RWPE1 (cell line): ENCODE data around the gene SLC8A2.

ENCODE experiments used
- CTCF ChIA-PET: fragments of 350-600 bp; sonication (Branson Sonifier 250); formaldehyde crosslinking; extraction: SDS; loops from one replicate; lab custom pipeline; 2021; lab: Yijun Ruan, JAX
- POLR2A ChIA-PET: fragments of 400-600 bp; formaldehyde crosslinking; extraction: SDS; loops from one replicate; lab custom pipeline; 2020; ENCODE audit warnings: antibody characterized with exemption; ENCODE audit not compliant: low non-redundant PET; lab: Yijun Ruan, JAX
- DNase-seq: peaks from one replicate; pipeline ENCODE4 v3.0.0; 2012; ENCODE audit warnings: low spot score
- H3K27ac ChIP-seq: fragments of 450-650 bp; 2 replicates; pipeline ENCODE4 v1.5.1; 2017
- TF ChIP-seq, protein P1 (sequence below): fragments of 450-650 bp; conservative IDR thresholded peaks from 2 replicates; pipeline ENCODE4 v1.5.1; 2017; ENCODE audit warnings: low read depth, mild to moderate bottlenecking

The SLC8A2 gene

DNA sequence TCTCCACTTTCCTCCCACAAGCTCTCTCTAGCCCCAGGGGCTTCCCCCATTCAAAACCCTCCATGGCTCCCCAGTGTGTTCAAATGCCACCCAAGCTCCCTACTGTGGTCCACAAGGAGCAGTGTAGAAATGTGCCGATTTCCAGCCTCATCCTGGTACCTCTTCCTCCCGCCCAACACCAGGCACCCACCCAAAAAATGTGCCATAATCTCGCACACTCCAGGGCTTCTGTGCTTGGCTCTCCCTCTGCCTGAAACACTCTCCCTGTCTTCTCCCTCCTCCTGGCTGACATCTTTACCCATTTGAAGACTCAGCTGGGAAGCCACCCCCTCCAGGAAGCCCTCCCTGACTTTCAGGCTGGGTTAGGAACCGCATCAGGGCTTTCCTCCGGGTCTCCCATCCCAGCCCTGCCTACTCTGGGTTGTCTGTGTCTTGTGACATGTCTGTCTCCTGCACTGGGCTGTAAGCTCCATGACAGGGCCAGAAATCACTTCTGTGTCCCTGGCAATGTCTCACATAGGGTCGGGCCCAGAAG, 35.7 kb downstream of the SLC8A2 start:
- POLR2A ChIA-PET, result no interaction called here

DNA sequence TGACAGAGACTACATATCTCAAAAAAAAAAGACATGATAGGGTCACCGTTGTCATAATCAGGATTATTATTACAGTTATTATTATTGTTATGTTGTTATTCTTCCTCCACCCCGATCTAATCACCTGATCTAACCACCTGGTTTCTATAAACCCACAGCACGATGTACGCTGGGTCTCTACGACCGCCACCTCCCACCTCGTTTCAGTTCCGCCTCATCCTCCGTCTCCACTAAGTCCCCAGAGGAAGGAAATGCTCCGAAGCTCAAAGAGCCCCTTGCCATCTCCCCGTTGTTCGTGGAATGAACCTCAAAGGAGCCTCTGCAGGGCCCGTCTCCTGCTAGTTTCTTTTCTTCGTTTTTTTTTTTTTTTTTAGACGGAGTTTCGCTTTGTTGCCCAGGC, 36.5 kb downstream of the SLC8A2 start:
- DNase-seq, result no peak
- H3K27ac ChIP-seq, result no peak overlapping the region
- POLR2A ChIA-PET, result interaction anchor here (0.5 kb wide), 1 partner anchor 236 kb away, joined by 6 read pairs; no protein-coding TSS in a partner anchor
- CTCF ChIA-PET, result interaction anchor here (0.6 to 2.2 kb wide), 5 partner anchors 72 to 278 kb away, joined by 3 to 43 read pairs (median 4); no protein-coding TSS in a partner anchor
- TF ChIP-seq, protein P1, sequence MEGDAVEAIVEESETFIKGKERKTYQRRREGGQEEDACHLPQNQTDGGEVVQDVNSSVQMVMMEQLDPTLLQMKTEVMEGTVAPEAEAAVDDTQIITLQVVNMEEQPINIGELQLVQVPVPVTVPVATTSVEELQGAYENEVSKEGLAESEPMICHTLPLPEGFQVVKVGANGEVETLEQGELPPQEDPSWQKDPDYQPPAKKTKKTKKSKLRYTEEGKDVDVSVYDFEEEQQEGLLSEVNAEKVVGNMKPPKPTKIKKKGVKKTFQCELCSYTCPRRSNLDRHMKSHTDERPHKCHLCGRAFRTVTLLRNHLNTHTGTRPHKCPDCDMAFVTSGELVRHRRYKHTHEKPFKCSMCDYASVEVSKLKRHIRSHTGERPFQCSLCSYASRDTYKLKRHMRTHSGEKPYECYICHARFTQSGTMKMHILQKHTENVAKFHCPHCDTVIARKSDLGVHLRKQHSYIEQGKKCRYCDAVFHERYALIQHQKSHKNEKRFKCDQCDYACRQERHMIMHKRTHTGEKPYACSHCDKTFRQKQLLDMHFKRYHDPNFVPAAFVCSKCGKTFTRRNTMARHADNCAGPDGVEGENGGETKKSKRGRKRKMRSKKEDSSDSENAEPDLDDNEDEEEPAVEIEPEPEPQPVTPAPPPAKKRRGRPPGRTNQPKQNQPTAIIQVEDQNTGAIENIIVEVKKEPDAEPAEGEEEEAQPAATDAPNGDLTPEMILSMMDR, result no peak

More for the DNA sequence above, 35.7 kb downstream of the SLC8A2 start:
- TF ChIP-seq, protein P1, result no peak
- DNase-seq, result no peak
- no peak overlapping the region for H3K27ac ChIP-seq
- CTCF ChIA-PET, result interaction anchor here (0.6 to 2.2 kb wide), 13 partner anchors 8 to 359 kb away, joined by 3 to 43 read pairs (median 5); partner anchors contain the start of gene NAPA

DNA sequence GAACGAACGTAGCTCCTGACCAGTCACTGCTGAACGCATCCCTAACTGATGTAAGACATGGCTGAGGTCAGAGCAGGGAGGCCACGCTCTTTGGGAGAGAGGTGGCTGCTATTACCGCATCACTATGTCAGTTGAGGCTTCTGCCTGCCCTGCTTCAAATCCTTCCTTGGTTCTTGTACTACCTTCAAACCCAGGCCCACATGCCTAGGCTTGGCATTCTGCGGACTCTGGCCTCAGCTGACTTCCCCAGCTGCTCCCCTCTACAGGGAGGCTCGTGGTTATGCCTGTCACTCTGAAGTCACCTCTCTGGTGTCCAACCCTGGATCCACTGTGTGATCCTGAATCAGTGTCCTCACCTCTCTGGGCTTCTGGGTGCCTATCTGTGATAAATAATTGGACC, 37.6 kb downstream of the SLC8A2 start:
- TF ChIP-seq, protein P1, result no peak
- H3K27ac ChIP-seq, result no peak overlapping the region
- no peak for DNase-seq
- POLR2A ChIA-PET, result no interaction called here
- CTCF ChIA-PET, result interaction anchor here (0.9 to 1.1 kb wide), 4 partner anchors 259 to 280 kb away, joined by 3 to 4 read pairs (median 4); no protein-coding TSS in a partner anchor

DNA sequence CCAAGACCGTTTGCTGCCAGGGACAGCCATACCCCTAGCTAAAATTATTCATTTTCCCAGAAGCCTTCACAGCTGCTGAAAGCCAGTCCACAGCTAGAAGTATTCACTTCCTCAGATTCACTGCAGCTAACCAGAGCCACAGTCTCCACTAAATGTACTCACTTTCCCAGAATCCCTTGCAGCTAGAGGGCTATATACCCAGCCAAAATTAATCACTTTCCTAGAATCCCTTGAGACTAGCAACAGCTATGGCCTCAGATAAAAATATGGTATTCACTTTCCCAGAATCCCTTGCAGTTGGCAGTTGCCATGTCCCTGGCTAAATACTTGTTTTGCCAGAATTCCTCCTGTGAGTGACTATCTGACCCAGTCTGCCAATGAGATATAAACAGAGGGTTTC, 38.6 kb downstream of the SLC8A2 start:
- no peak overlapping the region for H3K27ac ChIP-seq
- ChIA-PET POLR2A (no interaction called here), CTCF (interaction anchor here (0.9 to 1.1 kb wide), 2 partner anchors 274 to 281 kb away, joined by 3 to 4 read pairs; no protein-coding TSS in a partner anchor)
- DNase-seq, result no peak
- TF ChIP-seq, protein P1, result no peak

DNA sequence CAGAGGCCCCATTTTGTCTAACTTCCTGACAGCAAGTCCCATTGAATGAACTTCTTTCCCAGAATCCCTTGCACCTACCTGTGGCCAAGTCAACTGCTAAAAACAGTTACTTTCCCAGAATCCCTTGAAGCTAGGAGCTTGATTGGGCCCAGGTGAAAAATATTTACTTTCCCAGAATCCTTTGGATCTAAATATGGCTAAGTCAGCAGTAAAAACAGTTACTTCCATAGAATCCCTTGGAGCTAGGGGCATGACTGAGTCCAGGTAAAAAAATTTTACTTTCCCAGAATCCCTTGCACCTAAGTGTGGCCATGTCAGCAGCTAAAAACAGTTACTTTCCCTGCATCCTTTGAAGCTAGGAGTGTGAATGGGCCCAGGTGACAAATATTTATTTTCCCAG, 39.2 kb downstream of the SLC8A2 start:
- POLR2A ChIA-PET, result no interaction called here
- TF ChIP-seq, protein P1, result no peak
- H3K27ac ChIP-seq, result no peak overlapping the region
- CTCF ChIA-PET, result no interaction called here
- DNase-seq, result no peak

DNA sequence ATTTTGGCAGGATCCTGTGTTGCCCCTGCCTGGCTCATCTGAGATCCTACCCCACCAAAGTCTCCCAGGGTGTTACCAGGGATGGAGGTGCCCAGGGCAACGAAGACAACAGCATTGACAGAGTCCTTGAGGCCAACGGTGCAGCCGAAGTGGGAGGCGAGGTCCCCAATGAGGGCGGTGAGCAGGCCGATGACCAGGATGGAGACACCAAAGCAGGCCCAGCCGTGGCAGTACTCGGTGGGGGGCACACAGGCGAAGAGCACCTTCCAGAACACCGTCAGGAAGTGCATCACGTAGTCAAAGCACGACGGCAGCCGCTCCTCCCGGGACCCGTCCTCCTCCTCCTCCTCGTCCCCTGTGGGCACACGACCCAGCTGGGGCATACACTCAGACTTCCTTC, 39.6 kb downstream of the SLC8A2 start:
- H3K27ac ChIP-seq, result no peak overlapping the region
- ChIA-PET CTCF (interaction anchor here (0.6 kb wide), 1 partner anchor 15 kb away, joined by 4 read pairs; no protein-coding TSS in a partner anchor), POLR2A (no interaction called here)
- no peak for DNase-seq
- TF ChIP-seq, protein P1, result no peak
